Hepatocyte (in vitro differentiated cells): Measurements from ENCODE around the gene TMEM86B. TPM values are rescaled to one million over a fixed set of nuclear protein-coding genes. Genes with fewer than 3 reads are reported as not detected.

ENCODE experiments used
- DNase-seq: peaks from one replicate; pipeline ENCODE4 v3.0.0-alpha.2; 2016; ENCODE audit warnings: low spot score
- H2AFZ ChIP-seq: fragments of 200-600 bp; sonication (generic); 2 replicates; pipeline ENCODE4 v1.6.0; 2016; ENCODE audit warnings: antibody characterized with exemption, mild to moderate bottlenecking
- H3K27ac ChIP-seq: fragments of 200-600 bp; sonication (generic); 2 replicates; pipeline ENCODE4 v1.5.1; 2016; ENCODE audit warnings: mild to moderate bottlenecking
- H3K27me3 ChIP-seq: fragments of 200-600 bp; sonication (generic); 2 replicates; pipeline ENCODE4 v1.6.1; 2016
- H3K36me3 ChIP-seq: fragments of 200-600 bp; sonication (generic); replicated peaks from 2 replicates; pipeline ENCODE4 v1.5.1; 2016; ENCODE audit warnings: low read depth; ENCODE audit not compliant: insufficient read depth
- H3K4me1 ChIP-seq: fragments of 200-600 bp; sonication (generic); 2 replicates; pipeline ENCODE4 v1.5.1; 2016; ENCODE audit warnings: mild to moderate bottlenecking, moderate library complexity; ENCODE audit not compliant: insufficient read depth
- H3K4me2 ChIP-seq: fragments of 200-600 bp; sonication (generic); 2 replicates; pipeline ENCODE4 v1.6.0; 2016
- H3K4me3 ChIP-seq: fragments of 200-600 bp; sonication (generic); 2 replicates; pipeline ENCODE4 v1.5.1; 2016; ENCODE audit warnings: mild to moderate bottlenecking
- H3K79me2 ChIP-seq: fragments of 200-600 bp; sonication (generic); 2 replicates; pipeline ENCODE4 v1.6.0; 2017; ENCODE audit warnings: mild to moderate bottlenecking
- H3K9me2 ChIP-seq: fragments of 200-600 bp; sonication (generic); replicated peaks from 2 replicates; pipeline ENCODE4 v1.6.0; 2017; ENCODE audit warnings: mild to moderate bottlenecking; ENCODE audit not compliant: insufficient read depth
- H3K9me3 ChIP-seq: fragments of 200-600 bp; sonication (generic); 2 replicates; pipeline ENCODE4 v1.5.1; 2016; ENCODE audit warnings: low read depth, mild to moderate bottlenecking
- H4K20me1 ChIP-seq: fragments of 200-600 bp; sonication (generic); 2 replicates; pipeline ENCODE4 v1.6.0; 2016; ENCODE audit warnings: mild to moderate bottlenecking; ENCODE audit not compliant: insufficient read depth, poor library complexity, severe bottlenecking
- EZH2 ChIP-seq: fragments of 200-600 bp; sonication (generic); IDR thresholded peaks from 2 replicates; pipeline ENCODE4 v1.6.1; 2016; ENCODE audit warnings: antibody characterized with exemption, mild to moderate bottlenecking, borderline replicate concordance
- EZH2phosphoT487 ChIP-seq: fragments of 200-600 bp; sonication (generic); IDR thresholded peaks from one replicate; pipeline ENCODE4 v1.6.1; 2018; ENCODE audit warnings: antibody characterized with exemption, mild to moderate bottlenecking, low read depth, moderate library complexity; ENCODE audit not compliant: unreplicated experiment, severe bottlenecking
- WGBS: methylation state at CpG from one replicate; pipeline ENCODE4 v1.1.6; 2016; ENCODE audit warnings: low lambda C conversion rate; ENCODE audit errors: missing lambda C conversion rate; 5-methylcytosine and 5-hydroxymethylcytosine counted together
- polyA plus RNA-seq: library from polyadenylated mRNA; unstranded; fragments of >200 nt; fragmentation: Nextera tagmentation; extraction: Ambion mirVana; gene quantifications from 2 replicates; pipeline ENCODE4 v1.2.1, GENCODE V29; 2016
- total RNA-seq: library from RNA; depleted of rRNA; stranded (reverse); fragments of >200 nt; gene quantifications from 2 replicates; pipeline ENCODE4 v1.2.3, GENCODE V29; 2014
- TF ChIP-seq, protein P1 (sequence below): fragments of 200-600 bp; sonication (generic); IDR thresholded peaks from 2 replicates; pipeline ENCODE4 v1.5.1; 2016; ENCODE audit warnings: antibody characterized with exemption, mild to moderate bottlenecking; ENCODE audit not compliant: poor library complexity

The TMEM86B gene
- total and polyA plus RNA-seq, 2 experiments from 2014 or later, result 21.1 to 62.3 TPM

DNA sequence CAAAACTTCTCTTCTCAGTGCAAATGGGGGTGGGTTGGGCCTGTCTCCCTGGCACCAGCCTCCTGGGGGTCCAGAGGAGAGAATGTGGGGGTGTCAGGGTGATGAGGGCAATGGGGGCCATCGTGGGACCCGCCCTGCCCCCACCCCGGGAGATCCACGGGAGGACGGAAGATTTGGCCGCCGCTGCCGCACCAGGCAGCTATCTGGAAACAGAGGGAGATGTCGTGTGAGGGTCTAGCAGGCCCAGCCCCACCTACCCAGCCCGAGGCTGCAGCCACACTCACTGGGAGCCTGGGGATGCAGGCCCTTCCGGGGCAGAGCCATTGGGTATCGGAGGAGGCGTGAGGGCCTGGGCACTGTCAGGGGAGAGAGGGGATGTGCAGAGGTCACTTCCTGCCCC lies 1.8 kb upstream of the TMEM86B start:
- H3K4me1 ChIP-seq, result peaks cover 19% of the 10 kb centered on the region
- H3K27ac ChIP-seq, result peak overlapping the region; percentile 97
- no peak overlapping the region for H3K4me3 ChIP-seq
- no peak for DNase-seq
- H3K36me3 ChIP-seq, result no peaks in the 10 kb centered on the region
- H3K4me2 ChIP-seq, result no peak overlapping the region
- no peaks in the 10 kb centered on the region for H3K27me3 ChIP-seq
- no peak for TF ChIP-seq EZH2
- TF ChIP-seq, protein P1, sequence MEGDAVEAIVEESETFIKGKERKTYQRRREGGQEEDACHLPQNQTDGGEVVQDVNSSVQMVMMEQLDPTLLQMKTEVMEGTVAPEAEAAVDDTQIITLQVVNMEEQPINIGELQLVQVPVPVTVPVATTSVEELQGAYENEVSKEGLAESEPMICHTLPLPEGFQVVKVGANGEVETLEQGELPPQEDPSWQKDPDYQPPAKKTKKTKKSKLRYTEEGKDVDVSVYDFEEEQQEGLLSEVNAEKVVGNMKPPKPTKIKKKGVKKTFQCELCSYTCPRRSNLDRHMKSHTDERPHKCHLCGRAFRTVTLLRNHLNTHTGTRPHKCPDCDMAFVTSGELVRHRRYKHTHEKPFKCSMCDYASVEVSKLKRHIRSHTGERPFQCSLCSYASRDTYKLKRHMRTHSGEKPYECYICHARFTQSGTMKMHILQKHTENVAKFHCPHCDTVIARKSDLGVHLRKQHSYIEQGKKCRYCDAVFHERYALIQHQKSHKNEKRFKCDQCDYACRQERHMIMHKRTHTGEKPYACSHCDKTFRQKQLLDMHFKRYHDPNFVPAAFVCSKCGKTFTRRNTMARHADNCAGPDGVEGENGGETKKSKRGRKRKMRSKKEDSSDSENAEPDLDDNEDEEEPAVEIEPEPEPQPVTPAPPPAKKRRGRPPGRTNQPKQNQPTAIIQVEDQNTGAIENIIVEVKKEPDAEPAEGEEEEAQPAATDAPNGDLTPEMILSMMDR, result no peak
- 92% methylated on average over 7 of the region's 13 CpGs for WGBS
- H3K9me2 ChIP-seq, result no peaks in the 10 kb centered on the region
- H3K79me2 ChIP-seq, result peaks cover 21% of the 10 kb centered on the region
- no peak overlapping the region for H2AFZ ChIP-seq
- no peaks in the 10 kb centered on the region for H4K20me1 ChIP-seq
- H3K9me3 ChIP-seq, result no peaks in the 10 kb centered on the region

DNA sequence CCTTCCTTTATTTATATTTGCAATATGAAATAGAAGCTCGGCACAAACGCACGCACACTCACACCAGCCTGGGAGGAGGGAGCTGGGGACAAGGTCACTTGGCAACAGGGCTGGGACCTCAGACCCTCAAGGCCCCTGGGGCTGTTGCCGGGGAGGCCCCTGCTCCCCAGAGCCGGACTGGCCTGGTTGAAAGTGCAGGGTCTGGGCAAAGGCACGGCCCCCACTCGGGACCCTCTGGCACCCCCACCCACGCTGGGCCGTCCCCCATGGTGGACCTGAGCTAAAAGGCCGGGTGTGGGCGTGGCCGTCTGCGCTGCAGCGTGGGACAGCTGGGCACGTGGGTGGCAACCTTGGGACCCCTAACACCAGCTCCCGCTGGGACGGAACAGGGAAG lies 1.2 kb upstream of the TMEM86B start:
- peak overlapping the region; percentile 97 for H3K27ac ChIP-seq
- no peaks in the 10 kb centered on the region for H4K20me1 ChIP-seq
- H3K36me3 ChIP-seq, result no peaks in the 10 kb centered on the region
- peaks cover 21% of the 10 kb centered on the region for H3K79me2 ChIP-seq
- H3K4me3 ChIP-seq, result no peak overlapping the region
- peak; percentile 42 for DNase-seq
- TF ChIP-seq, protein P1, result no peak
- TF ChIP-seq EZH2phosphoT487 (no peak), EZH2 (no peak)
- H3K4me2 ChIP-seq, result no peak overlapping the region
- no peak overlapping the region for H2AFZ ChIP-seq
- 80% methylated on average over 17 of the region's 17 CpGs for WGBS
- no peaks in the 10 kb centered on the region for H3K9me3 ChIP-seq
- no peaks in the 10 kb centered on the region for H3K27me3 ChIP-seq
- H3K4me1 ChIP-seq, result peaks cover 19% of the 10 kb centered on the region
- no peaks in the 10 kb centered on the region for H3K9me2 ChIP-seq

DNA sequence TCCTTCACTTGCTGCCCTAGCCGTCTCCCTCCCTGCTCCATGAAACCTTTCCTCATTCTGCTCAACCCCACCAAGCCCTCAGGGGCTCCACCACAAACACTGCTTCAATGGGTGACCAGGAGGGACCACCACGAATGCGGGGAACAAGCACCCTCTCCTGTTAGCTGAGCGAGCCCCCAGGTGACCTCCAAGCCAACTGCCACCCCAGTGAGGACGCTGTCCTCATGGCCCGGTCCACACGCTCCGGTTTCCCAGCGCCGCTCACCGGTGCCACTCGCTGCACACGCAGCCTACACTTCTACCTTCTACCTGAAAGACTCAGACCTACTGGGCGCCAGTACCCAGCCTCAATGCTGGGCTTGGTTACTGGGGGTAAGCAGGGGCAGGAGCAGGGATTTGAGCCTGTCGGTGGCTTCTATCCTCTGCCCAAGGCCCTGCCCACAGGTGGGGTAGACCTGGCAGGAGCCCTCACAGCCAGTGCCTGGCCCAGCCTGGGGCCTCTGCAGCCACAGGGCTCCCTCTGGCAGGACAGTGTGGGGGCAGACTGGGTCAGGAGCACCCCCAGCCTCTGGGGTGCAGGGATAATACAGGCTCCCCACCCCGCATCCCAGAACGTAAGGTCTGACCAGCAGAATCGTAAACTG lies 704 bp upstream of the TMEM86B start:
- Histone ChIP-seq H2AFZ (no peak overlapping the region), H3K4me3 (no peak overlapping the region), H3K79me2 (peaks cover 21% of the 10 kb centered on the region), H3K9me2 (no peaks in the 10 kb centered on the region), H3K27ac (peak overlapping the region; percentile 97), H4K20me1 (no peaks in the 10 kb centered on the region), H3K27me3 (no peaks in the 10 kb centered on the region), H3K9me3 (no peaks in the 10 kb centered on the region), H3K4me1 (peaks cover 19% of the 10 kb centered on the region), H3K36me3 (no peaks in the 10 kb centered on the region), H3K4me2 (peak overlapping the region; percentile 82)
- DNase-seq, result no peak
- TF ChIP-seq, protein P1, result no peak
- no peak for TF ChIP-seq EZH2phosphoT487
- WGBS, result 89% methylated on average over 18 of the region's 18 CpGs
